Measurements from ENCODE around the gene EHHADH. TPM values are rescaled to one million over a fixed set of nuclear protein-coding genes. Genes with fewer than 3 reads are reported as not detected.

The EHHADH gene
- total RNA-seq, 1 experiment from 2014 or later: 4.2 TPM

GRCh38 chr3:185251272-185251671 lies 2.6 kb downstream of the EHHADH start:
- Mint-ChIP-seq H3K4me3 (no peak overlapping the region), H3K27ac (no peak overlapping the region), H3K9me3 (peaks cover 10% of the 10 kb centered on the region; the same call in 1 of the 2 replicates), H3K27me3 (ENCODE audit: low read depth) (no peaks in the 10 kb centered on the region), H3K36me3 (peaks cover 3% of the 10 kb centered on the region; the same call in 1 of the 2 replicates), H3K4me1 (peaks cover 8% of the 10 kb centered on the region)
- TF ChIP-seq E2F5 (CRISPR knock-in tag; IDR thresholded peaks at IDR 0.05): no peak
- TF ChIP-seq NFYB (CRISPR knock-in tag; conservative IDR thresholded peaks at IDR 0.05; ENCODE audit: low read depth): no peak
- TF ChIP-seq CBFB (CRISPR knock-in tag; IDR thresholded peaks at IDR 0.05; ENCODE audit: low read depth): no peak
- TF ChIP-seq NFATC4 (CRISPR knock-in tag; IDR thresholded peaks at IDR 0.05): no peak
- no peak for TF ChIP-seq CREM (CRISPR knock-in tag; IDR thresholded peaks at IDR 0.05)
- no peak for TF ChIP-seq NR1H2 (CRISPR knock-in tag; IDR thresholded peaks at IDR 0.05)
- TF ChIP-seq ZNF263 (CRISPR knock-in tag; IDR thresholded peaks at IDR 0.05; ENCODE audit: low read depth): no peak
- no peak for TF ChIP-seq SOX15 (CRISPR knock-in tag; IDR thresholded peaks at IDR 0.05)
- no peak for TF ChIP-seq ATF1 (CRISPR knock-in tag; IDR thresholded peaks at IDR 0.05)
- no peak for TF ChIP-seq E2F1 (CRISPR knock-in tag; IDR thresholded peaks at IDR 0.05)
- no peak for TF ChIP-seq HMGXB4 (CRISPR knock-in tag; IDR thresholded peaks at IDR 0.05)
- no peak for TF ChIP-seq MXD4 (CRISPR knock-in tag; IDR thresholded peaks at IDR 0.05; ENCODE audit: borderline replicate concordance)
- TF ChIP-seq STAT6 (CRISPR knock-in tag; conservative IDR thresholded peaks at IDR 0.05; ENCODE audit: low read depth): no peak
- TF ChIP-seq USF1 (CRISPR knock-in tag; IDR thresholded peaks at IDR 0.05): no peak
- TF ChIP-seq FOXJ3 (CRISPR knock-in tag; IDR thresholded peaks at IDR 0.05; ENCODE audit: borderline replicate concordance): no peak
- no peak for TF ChIP-seq ZNF281 (CRISPR knock-in tag; IDR thresholded peaks at IDR 0.05)
- no peak for TF ChIP-seq ZNF532 (CRISPR knock-in tag; IDR thresholded peaks at IDR 0.05; ENCODE audit: borderline replicate concordance)
- POLR2A ChIA-PET: no interaction called here
- no peak for ATAC-seq
- CTCF ChIA-PET: interaction anchor here (1.1 kb wide), 1 partner anchor 29 kb away, joined by 3 read pairs; no protein-coding TSS in a partner anchor
- DNase-seq (ENCODE audit: low spot score): no peak
